Measurements from ENCODE around the gene LRRC71. TPM values are rescaled to one million over a fixed set of nuclear protein-coding genes. Genes with fewer than 3 reads are reported as not detected.

LRRC71 gene
- total RNA-seq, 4 donors from 2014 or later: 0.40 TPM; not detected in 3

DNA sequence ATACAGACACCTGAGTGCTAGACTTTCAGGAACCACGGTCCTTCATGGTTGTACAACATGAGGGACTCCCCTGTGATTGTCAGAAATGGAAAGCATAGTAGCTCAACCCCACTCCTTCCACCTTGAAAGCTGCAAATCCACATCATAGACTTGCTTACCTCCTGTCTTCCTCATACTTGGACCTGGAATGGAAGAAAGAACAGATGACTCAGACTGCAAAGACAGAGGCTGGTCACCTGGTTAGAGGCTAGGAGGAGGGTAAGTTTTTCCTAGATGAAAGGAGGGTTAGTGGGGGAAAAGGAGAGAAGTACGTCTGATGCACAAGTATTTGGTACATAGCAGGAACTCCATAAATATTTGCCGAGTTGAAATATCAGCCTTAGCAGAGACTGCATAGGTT is 37.2 kb downstream of the LRRC71 start:
- Histone ChIP-seq H3K9me3 (no peaks in the 10 kb centered on the region), H3K27me3 (no peaks in the 10 kb centered on the region), H3K4me1 (no peaks in the 10 kb centered on the region), H3K27ac (no peak overlapping the region), H3K4me3 (no peak overlapping the region), H3K36me3 (peaks cover 0 to 100% of the 10 kb centered on the region in 2 donors)
- TF ChIP-seq, protein P1, sequence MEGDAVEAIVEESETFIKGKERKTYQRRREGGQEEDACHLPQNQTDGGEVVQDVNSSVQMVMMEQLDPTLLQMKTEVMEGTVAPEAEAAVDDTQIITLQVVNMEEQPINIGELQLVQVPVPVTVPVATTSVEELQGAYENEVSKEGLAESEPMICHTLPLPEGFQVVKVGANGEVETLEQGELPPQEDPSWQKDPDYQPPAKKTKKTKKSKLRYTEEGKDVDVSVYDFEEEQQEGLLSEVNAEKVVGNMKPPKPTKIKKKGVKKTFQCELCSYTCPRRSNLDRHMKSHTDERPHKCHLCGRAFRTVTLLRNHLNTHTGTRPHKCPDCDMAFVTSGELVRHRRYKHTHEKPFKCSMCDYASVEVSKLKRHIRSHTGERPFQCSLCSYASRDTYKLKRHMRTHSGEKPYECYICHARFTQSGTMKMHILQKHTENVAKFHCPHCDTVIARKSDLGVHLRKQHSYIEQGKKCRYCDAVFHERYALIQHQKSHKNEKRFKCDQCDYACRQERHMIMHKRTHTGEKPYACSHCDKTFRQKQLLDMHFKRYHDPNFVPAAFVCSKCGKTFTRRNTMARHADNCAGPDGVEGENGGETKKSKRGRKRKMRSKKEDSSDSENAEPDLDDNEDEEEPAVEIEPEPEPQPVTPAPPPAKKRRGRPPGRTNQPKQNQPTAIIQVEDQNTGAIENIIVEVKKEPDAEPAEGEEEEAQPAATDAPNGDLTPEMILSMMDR (IDR thresholded peaks at IDR 0.05): no peak
- TF ChIP-seq POLR2AphosphoS5 (IDR thresholded peaks at IDR 0.05) (no peak), POLR2A (IDR thresholded peaks at IDR 0.05) (no peak), EP300 (IDR thresholded peaks at IDR 0.05) (no peak)
- 52 to 61% methylated on average over 2 of the region's 3 CpGs for WGBS, 2 donors (ENCODE audit: low coverage in 1 of 2)
- ATAC-seq: no peak

DNA sequence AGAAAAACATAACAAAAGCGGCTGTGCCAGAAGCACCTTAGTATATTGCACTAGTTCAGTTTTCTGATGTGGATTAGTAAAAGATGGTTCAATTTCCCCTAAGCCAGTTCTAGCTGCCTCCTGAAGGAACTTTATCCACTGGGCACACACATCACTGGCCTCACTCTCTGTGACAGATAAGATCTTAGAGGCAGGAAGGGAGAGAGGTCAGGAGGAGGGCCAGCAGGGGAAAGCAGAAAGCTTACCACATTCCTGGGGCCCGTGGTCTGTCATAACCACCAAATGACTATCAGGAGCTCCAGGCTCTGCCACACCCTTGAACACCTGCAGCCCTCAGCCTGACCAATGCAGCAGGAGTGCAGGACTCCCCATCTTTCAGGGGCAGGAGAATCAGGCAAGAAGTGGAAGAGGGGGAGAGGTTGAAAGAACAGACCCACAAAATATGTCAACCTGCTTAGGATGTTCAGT is 37.8 kb downstream of the LRRC71 start:
- Histone ChIP-seq H3K27me3 (no peaks in the 10 kb centered on the region), H3K36me3 (peaks cover 0 to 100% of the 10 kb centered on the region in 2 donors), H3K4me1 (no peaks in the 10 kb centered on the region), H3K4me3 (no peak overlapping the region), H3K27ac (no peak overlapping the region), H3K9me3 (no peaks in the 10 kb centered on the region)
- TF ChIP-seq EP300 (IDR thresholded peaks at IDR 0.05): no peak
- TF ChIP-seq, protein P1 (IDR thresholded peaks at IDR 0.05): no peak
- TF ChIP-seq POLR2AphosphoS5 (IDR thresholded peaks at IDR 0.05): no peak
- TF ChIP-seq POLR2A (IDR thresholded peaks at IDR 0.05): no peak
- no peak for ATAC-seq
- WGBS, 2 donors (ENCODE audit: low coverage in 1 of 2): 58 to 100% methylated on average over 1 to 2 of the region's 2 CpGs

DNA sequence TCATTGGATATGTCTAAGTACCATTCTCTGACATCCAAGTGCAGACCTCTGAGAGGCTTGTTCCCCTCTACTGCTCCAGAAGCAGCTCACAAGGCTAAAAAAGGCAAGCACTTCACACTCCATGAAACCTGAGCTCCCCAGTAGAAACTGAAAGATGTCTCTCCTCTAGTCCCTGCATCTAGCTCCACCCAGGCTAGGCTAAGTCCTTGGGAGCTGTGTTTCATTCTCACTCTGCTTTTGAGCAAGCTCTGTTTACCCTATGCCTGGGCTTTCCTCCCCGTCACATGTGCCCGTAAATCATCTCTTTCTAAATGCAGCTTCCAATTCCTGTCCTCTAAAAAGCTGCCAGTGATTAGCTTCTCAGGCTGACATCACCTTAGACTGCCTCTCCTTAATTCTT is 39.0 kb downstream of the LRRC71 start:
- H3K27me3 ChIP-seq: no peaks in the 10 kb centered on the region
- H3K9me3 ChIP-seq: no peaks in the 10 kb centered on the region
- H3K36me3 ChIP-seq: peaks cover 0 to 100% of the 10 kb centered on the region in 2 donors
- no peak for ATAC-seq
- WGBS, 2 donors (ENCODE audit: low coverage in 1 of 2): 24 to 25% methylated on average over 2 of the region's 2 CpGs
- H3K4me3 ChIP-seq: no peak overlapping the region
- TF ChIP-seq POLR2AphosphoS5 (IDR thresholded peaks at IDR 0.05) (no peak), POLR2A (IDR thresholded peaks at IDR 0.05) (no peak)
- H3K4me1 ChIP-seq: no peaks in the 10 kb centered on the region
- H3K27ac ChIP-seq: no peak overlapping the region

DNA sequence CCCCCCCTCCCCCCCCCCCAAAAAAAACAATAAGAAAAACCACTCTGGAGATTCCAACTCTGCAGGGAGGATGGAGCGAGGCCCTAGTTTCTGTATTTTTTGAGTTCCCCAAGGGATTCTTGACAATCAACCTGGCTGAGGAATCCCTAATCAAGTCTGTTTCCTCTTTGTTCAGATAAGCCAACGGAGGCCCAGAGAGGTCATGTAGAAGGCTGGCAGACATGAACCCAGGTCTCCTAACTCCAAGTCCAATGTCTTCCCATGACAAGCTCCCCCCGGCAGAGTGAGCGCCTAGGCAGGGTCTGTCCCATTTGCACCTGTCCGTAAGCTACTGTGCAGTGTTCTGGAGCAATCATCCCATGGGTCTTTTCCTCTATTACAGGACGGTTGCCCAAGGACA is 39.5 kb downstream of the LRRC71 start:
- H3K27me3 ChIP-seq: no peaks in the 10 kb centered on the region
- no peak overlapping the region for H3K27ac ChIP-seq
- WGBS, 2 donors (ENCODE audit: low coverage in 1 of 2): 100% methylated on average over 3 of the region's 6 CpGs; no CpG with 5 or more reads in 1 of the 2 donors
- H3K4me3 ChIP-seq: no peak overlapping the region
- H3K4me1 ChIP-seq: no peaks in the 10 kb centered on the region
- TF ChIP-seq POLR2A (IDR thresholded peaks at IDR 0.05) (no peak), POLR2AphosphoS5 (IDR thresholded peaks at IDR 0.05) (no peak), EP300 (IDR thresholded peaks at IDR 0.05) (no peak)
- TF ChIP-seq, protein P1 (IDR thresholded peaks at IDR 0.05): no peak
- ATAC-seq: no peak
- peaks cover 0 to 100% of the 10 kb centered on the region in 2 donors for H3K36me3 ChIP-seq
- H3K9me3 ChIP-seq: no peaks in the 10 kb centered on the region

DNA sequence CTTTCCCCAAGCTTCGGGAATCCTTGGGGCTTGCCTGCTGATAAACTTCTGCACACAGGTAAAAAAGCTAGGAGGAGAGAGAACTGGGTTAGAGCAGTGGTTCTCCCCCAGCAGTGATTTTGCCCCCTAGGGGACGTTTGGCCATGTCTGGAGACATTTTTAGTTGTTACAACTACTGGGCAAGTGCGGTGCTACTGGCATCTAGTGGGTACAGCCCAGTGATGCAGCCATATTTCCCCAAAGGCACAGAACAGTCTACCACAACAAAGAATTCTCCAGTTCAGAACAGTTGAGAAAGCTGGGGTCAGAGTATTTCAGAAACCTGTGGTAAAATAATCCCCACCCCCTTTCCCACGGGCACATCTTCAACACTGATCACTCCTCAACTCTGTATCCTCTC is 41.3 kb downstream of the LRRC71 start:
- no peak for TF ChIP-seq EP300 (IDR thresholded peaks at IDR 0.05)
- no peak for TF ChIP-seq POLR2AphosphoS5 (IDR thresholded peaks at IDR 0.05)
- TF ChIP-seq, protein P1 (IDR thresholded peaks at IDR 0.05): no peak
- no peak for TF ChIP-seq POLR2A (IDR thresholded peaks at IDR 0.05)
- ATAC-seq: no peak
- H3K27me3 ChIP-seq: no peaks in the 10 kb centered on the region
- 77 to 95% methylated on average over 2 to 4 of the region's 4 CpGs for WGBS, 2 donors (ENCODE audit: low coverage in 1 of 2)
- no peaks in the 10 kb centered on the region for H3K9me3 ChIP-seq
- H3K4me1 ChIP-seq: no peaks in the 10 kb centered on the region
- peaks cover 0 to 100% of the 10 kb centered on the region in 2 donors for H3K36me3 ChIP-seq
- no peak overlapping the region for H3K4me3 ChIP-seq
- H3K27ac ChIP-seq: no peak overlapping the region
